ENCODE measurements around the gene ACOT2.
"Not testable (repeated sequence)": the region's sequence is repeated elsewhere in the genome, so short reads cannot be mapped to it uniquely, and the experiment has no call there.

ACOT2 gene

GRCh38 chr14:73567951-73568885 lies 795 bp upstream of the ACOT2 start:
- DNase-seq (ENCODE audit: low read depth in 3 of 3, low spot score in 1 of 3): no peak

GRCh38 chr14:73568886-73569184 lies 178 bp upstream of the ACOT2 start:
- DNase-seq (ENCODE audit: low read depth in 3 of 3, low spot score in 1 of 3): not testable (repeated sequence)

DNA sequence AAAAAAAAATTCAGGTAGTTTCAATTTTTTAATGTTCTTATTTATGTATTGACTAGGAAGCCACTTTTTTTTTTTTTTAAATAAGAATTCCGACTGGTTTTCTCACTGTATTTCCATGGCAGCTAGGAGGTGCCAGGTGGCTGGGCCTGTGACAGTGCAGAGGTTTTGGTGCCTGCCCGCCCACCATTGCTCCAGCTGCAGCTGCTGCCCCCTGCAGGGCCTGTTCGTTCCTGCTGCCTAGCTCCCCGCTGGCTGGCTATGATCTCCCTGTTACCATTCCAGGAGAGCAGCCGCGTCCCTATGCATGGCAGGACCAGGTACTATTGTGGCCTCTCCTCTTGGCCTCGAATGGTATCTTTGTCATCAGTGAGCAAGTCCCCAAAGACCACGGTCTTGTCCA lies 1.9 kb downstream of the ACOT2 start:
- peak in 2 of 3 donors; percentile 24 to 48 for DNase-seq (ENCODE audit: low read depth in 3 of 3, low spot score in 1 of 3)

DNA sequence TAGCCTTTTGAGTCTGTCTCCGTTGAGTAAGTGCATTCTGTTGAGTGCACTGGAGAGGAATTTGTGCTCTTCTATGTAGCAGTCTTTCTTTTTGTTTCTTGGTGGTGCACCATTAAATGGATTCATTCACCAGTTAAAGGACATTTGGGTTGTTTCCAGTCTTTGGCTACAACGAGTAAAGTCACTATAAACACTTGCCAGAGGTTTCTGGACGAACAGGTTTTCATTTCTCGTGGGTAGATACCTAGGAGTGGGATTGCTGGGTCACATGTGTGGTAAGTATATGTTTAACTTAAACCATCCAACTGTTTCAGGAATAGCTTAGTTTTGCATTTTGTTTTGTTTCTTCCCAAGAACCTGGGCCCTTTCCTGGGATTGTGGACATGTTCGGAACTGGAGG lies 4.0 kb downstream of the ACOT2 start:
- DNase-seq (ENCODE audit: low read depth in 3 of 3, low spot score in 1 of 3): not testable (repeated sequence)

GRCh38 chr14:73573740-73574139 lies 4.7 kb downstream of the ACOT2 start:
- not testable (repeated sequence) for DNase-seq (ENCODE audit: low read depth in 3 of 3, low spot score in 1 of 3)

GRCh38 chr14:73574251-73574650 lies 5.2 kb downstream of the ACOT2 start:
- not testable (repeated sequence) for DNase-seq (ENCODE audit: low read depth in 3 of 3, low spot score in 1 of 3)

DNA sequence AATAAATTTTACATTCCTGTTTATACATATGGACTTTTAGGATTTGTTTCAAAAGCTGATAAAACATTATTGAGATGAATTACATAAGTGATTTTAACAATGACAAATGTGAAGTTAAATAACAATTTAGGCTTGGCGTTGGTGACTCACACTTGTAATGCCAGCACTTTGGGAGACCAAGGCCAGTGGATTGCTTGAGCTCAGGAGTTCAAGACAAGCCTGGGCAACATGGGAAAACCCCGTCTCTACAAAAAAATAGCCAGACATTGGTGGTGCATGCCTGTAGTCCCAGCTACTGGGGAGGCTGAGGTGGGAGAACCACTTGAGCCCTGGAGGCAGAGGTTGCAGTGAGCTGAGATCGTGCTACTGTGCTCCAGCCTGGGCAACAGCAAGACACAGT lies 7.4 kb downstream of the ACOT2 start:
- no peak for DNase-seq (ENCODE audit: low read depth in 3 of 3, low spot score in 1 of 3)

GRCh38 chr14:73577214-73577613 lies 8.2 kb downstream of the ACOT2 start:
- DNase-seq (ENCODE audit: low read depth in 3 of 3, low spot score in 1 of 3): not testable (repeated sequence)

GRCh38 chr14:73582102-73582979 lies 13.3 kb downstream of the ACOT2 start:
- DNase-seq (ENCODE audit: low read depth in 3 of 3, low spot score in 1 of 3): not testable (repeated sequence)

- DNase-seq (ENCODE audit: low read depth in 3 of 3, low spot score in 1 of 3): no peak
Measured at GRCh38 chr14:73588695-73589094, 19.7 kb downstream of the ACOT2 start.

- no peak for DNase-seq (ENCODE audit: low read depth in 3 of 3, low spot score in 1 of 3)
Measured at GRCh38 chr14:73589116-73589515, 20.1 kb downstream of the ACOT2 start.

DNA sequence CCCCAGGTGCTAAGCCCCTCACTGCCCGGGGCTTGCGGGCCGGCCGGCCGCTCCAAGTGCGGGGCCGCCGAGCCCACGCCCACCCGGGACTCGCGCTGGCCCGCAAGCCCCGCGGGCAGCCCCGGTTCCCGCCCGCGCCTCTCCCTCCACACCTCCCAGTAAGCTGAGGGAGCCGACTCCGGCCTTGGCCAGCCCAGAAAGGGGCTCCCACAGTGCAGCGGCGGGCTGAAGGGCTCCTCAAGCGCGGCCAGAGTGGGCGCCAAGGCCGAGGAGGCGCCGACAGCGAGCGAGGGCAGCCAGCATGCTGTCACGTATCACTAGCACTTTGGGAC lies 21.6 kb downstream of the ACOT2 start:
- DNase-seq (ENCODE audit: low read depth in 3 of 3, low spot score in 1 of 3): not testable (repeated sequence)

GRCh38 chr14:73591690-73592449 lies 22.9 kb downstream of the ACOT2 start, which contains the start of gene ACOT4:
ACOT4 (plus strand) TSS chr14:73591873; CDS start chr14:73591960, 87 bp downstream.
- peak in 2 of 3 donors; percentile 33 to 37 for DNase-seq (ENCODE audit: low read depth in 3 of 3, low spot score in 1 of 3)

GRCh38 chr14:73594491-73594890 lies 25.5 kb downstream of the ACOT2 start:
- no peak for DNase-seq (ENCODE audit: low read depth in 3 of 3, low spot score in 1 of 3)

DNA sequence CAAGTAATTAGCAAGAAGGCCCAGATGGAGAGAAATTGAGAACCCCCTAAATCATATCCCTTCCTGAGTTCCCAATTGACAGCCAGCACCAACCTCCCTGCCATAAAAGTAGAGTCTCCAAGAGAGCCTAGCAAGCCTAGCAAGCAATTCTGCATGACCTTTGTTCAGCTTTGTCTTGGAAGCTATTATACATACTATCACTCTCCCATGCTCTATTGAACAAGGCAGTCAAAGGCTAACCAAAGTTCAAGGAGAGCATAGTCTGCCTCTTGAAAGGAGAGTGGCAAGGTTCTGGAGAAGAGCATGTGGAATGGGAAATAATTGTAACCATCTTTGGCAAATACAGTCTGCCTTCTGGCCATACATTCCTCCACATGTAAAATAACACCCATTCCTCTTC lies 30.5 kb downstream of the ACOT2 start:
- DNase-seq (ENCODE audit: low read depth in 3 of 3, low spot score in 1 of 3): no peak

DNA sequence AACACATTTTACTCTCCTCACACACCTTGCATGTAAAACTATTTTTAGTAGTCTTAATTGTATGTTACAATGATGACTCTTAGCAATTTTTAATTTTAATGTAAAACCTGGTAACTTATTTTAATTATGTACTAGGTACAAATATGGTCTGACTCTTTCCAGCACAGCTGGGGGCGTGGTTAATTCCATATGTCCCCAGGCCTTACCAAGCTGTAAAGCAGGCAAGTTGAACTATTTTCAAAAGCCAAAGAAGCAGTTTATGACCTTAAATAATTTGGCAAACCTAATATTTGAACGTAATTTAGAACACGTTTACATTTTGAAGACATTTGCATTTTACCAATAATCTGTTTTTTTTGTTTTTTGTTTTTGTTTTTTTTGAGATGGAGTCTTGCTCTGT lies 34.0 kb downstream of the ACOT2 start:
- no peak for DNase-seq (ENCODE audit: low read depth in 3 of 3, low spot score in 1 of 3)

GRCh38 chr14:73606271-73606670 lies 37.3 kb downstream of the ACOT2 start:
- DNase-seq (ENCODE audit: low read depth in 3 of 3, low spot score in 1 of 3): no peak

- DNase-seq (ENCODE audit: low read depth in 3 of 3, low spot score in 1 of 3): no peak
Measured at GRCh38 chr14:73607241-73607640, 38.2 kb downstream of the ACOT2 start.

DNA sequence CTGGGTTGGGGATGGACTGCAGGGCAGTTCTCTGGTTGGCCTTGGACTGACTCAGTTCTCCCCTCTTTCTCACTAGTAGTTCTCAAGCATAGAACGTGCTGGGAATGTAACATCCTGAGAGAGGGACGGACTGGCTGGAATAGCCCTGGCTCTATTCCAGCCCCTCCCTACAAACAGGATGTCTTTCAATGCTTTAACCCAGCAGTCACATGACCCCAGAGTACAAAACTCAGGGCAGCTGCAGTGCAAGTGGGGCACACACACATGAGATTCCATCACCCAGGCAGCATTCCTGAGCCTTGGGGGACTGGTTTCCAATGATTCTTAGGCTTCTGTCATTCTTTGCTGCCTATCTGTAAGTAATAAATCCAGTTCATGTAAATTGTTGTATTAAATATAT lies 41.7 kb downstream of the ACOT2 start:
- no peak for DNase-seq (ENCODE audit: low read depth in 3 of 3, low spot score in 1 of 3)

DNA sequence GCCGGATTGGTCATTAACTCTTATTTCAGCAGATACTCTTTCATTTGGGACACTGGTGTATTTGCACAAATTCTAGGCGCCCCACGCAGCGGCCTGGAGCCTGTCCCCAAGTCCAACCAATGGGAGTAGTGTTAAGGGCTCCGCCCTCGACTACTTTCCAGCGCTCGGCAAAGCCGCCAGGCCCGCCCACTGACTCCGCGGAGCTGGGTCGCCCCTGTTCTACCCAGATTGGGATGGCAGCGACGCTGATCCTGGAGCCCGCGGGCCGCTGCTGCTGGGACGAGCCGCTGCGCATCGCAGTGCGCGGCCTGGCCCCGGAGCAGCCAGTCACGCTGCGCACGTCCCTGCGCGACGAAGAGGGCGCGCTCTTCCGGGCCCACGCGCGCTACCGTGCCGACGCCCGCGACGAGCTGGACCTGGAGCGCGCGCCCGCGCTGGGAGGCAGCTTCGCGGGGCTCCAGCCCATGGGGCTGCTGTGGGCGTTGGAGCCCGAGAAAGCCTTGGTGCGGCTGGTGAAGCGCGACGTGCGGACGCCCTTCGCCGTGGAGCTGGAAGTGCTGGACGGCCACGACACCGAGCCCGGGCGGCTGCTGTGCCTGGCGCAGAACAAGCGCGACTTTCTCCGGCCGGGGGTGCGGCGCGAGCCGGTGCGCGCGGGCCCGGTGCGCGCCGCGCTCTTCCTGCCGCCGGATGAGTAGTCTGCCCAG lies 43.5 kb downstream of the ACOT2 start, which contains the start of gene ACOT6:
Gene ACOT6, plus strand, starts transcription at position 179 of the 707 bp plus-strand sequence. Its CDS starts 55 bp downstream, at position 234.
- DNase-seq (ENCODE audit: low read depth in 3 of 3, low spot score in 1 of 3): peak in 2 of 3 donors; percentile 18 to 40

GRCh38 chr14:73613046-73613383 lies 44.0 kb downstream of the ACOT2 start:
- DNase-seq (ENCODE audit: low read depth in 3 of 3, low spot score in 1 of 3): no peak

Data from stimulated activated CD4-positive, alpha-beta T cell treated with anti-CD3 and anti-CD28 coated beads, TNF-alpha, amount 100 ng/mL, for 1 hour (primary cell).